Esophagus muscularis mucosa (tissue), 4 donors: ENCODE data around the gene CTSH.

Source experiments
- EP300 ChIP-seq: sonication (generic); formaldehyde crosslinking; IDR thresholded peaks from one replicate; pipeline ENCODE4 v1.6.1; 2017; ENCODE audit warnings: antibody characterized with exemption
- POLR2A ChIP-seq: fragments of 450-650 bp; IDR thresholded peaks from one replicate; pipeline ENCODE4 v1.6.1; 2017; ENCODE audit warnings: antibody characterized with exemption, moderate library complexity, mild to moderate bottlenecking, low read depth
- TF ChIP-seq, protein P1 (sequence below), 3 experiments: fragments of 200-600 bp in 2 of 3; fragments of 450-650 bp in 1 of 3; sonication (generic) in 2 of 3; IDR thresholded peaks; one replicate each; pipeline ENCODE4 v1.5.1; 2017 to 2019; ENCODE audit warnings: antibody characterized with exemption in 3 of 3, mild to moderate bottlenecking in 2 of 3, moderate library complexity in 1 of 3

DNA sequence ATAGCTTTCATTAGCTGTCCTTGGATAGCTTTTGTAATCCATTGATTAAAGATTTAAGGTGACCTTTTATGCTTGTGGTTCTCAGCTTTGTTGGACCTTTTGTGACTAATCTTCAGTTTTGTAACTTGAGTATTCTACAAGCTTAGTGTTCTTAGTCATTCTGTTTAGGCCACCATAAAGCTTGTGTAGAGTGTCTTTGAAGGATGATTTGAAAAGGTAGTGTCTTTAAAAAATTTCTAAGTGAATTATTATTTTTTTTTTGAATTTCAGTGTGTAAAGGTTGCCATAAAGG lies 64.7 kb downstream of the CTSH start:
- TF ChIP-seq, protein P1, sequence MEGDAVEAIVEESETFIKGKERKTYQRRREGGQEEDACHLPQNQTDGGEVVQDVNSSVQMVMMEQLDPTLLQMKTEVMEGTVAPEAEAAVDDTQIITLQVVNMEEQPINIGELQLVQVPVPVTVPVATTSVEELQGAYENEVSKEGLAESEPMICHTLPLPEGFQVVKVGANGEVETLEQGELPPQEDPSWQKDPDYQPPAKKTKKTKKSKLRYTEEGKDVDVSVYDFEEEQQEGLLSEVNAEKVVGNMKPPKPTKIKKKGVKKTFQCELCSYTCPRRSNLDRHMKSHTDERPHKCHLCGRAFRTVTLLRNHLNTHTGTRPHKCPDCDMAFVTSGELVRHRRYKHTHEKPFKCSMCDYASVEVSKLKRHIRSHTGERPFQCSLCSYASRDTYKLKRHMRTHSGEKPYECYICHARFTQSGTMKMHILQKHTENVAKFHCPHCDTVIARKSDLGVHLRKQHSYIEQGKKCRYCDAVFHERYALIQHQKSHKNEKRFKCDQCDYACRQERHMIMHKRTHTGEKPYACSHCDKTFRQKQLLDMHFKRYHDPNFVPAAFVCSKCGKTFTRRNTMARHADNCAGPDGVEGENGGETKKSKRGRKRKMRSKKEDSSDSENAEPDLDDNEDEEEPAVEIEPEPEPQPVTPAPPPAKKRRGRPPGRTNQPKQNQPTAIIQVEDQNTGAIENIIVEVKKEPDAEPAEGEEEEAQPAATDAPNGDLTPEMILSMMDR (IDR thresholded peaks at IDR 0.05) = no peak
- no peak for TF ChIP-seq POLR2A
- TF ChIP-seq EP300 = no peak
